K562 (cell line): ENCODE measurements around the gene SRP72. TPM values are rescaled to one million over a fixed set of nuclear protein-coding genes. Genes with fewer than 3 reads are reported as not detected.

Experiments
- COPS2 ChIP-seq: fragments of 450-650 bp; conservative IDR thresholded peaks from 2 replicates; pipeline ENCODE4 v1.6.1; 2016; ENCODE audit warnings: mild to moderate bottlenecking, moderate library complexity
- ELF1 ChIP-seq: fragments of 200-800 bp; sonication (Bioruptor generic); IDR thresholded peaks from 2 replicates; pipeline ENCODE4 v1.6.1; 2016; ENCODE audit warnings: missing genetic modification characterization, missing compliant biosample characterization
- GABPA ChIP-seq: fragments of 200-800 bp; sonication (Bioruptor generic); conservative IDR thresholded peaks from 2 replicates; pipeline ENCODE4 v1.6.1; 2016; ENCODE audit warnings: low read depth, missing genetic modification characterization, missing compliant biosample characterization
- MCM3 ChIP-seq: fragments of 450-650 bp; IDR thresholded peaks from 2 replicates; pipeline ENCODE4 v1.6.1; 2016
- NKRF ChIP-seq: fragments of 450-650 bp; IDR thresholded peaks from 2 replicates; pipeline ENCODE4 v1.6.1; 2016; ENCODE audit warnings: borderline replicate concordance
- polyA plus RNA-seq, 8 experiments: library from polyadenylated mRNA; depleted of rRNA in 4 of 8; stranded (reverse) in 5 of 8; unstranded in 3 of 8; fragments of >200 nt; fragmentation: Nextera tagmentation in 2 of 8; fragmentation: Illumina TruSeq in 1 of 8; extraction: Ambion mirVana in 2 of 8; extraction: Trizol in 1 of 8; gene quantifications; 2 replicates each; pipeline versions ENCODE4 v1.2.1 to v1.2.3, GENCODE V29; 2011 to 2014; ENCODE audit warnings: inconsistent platforms in 1 of 8, missing spikeins in 1 of 8
- total RNA-seq, 7 experiments: library from RNA; depleted of rRNA in 6 of 7; stranded (reverse); fragments of >200 nt in 6 of 7; fragmentation: Illumina TruSeq in 2 of 7; extraction: Trizol in 2 of 7; gene quantifications; 2 replicates each; pipeline versions ENCODE4 v1.2.1 to v1.2.3, GENCODE V29; 2011 to 2021; ENCODE audit warnings: low replicate concordance in 1 of 7
- TF ChIP-seq, protein P1 (sequence below): fragments of 450-650 bp; IDR thresholded peaks from 2 replicates; pipeline ENCODE4 v1.6.1; 2016
- TF ChIP-seq, protein P2 (sequence below): fragments of 450-650 bp; formaldehyde crosslinking; IDR thresholded peaks from 2 replicates; pipeline ENCODE4 v1.4.0; 2020; ENCODE audit warnings: mild to moderate bottlenecking, moderate library complexity

Gene SRP72
- total and polyA plus RNA-seq, 9 of the 15 experiments (the other 6 are each of a cell fraction or from before 2014, with no cell fraction given), result 124 to 341 (median 202) TPM

- 0 out of 2 replicates have a peak, but pooled peaks have one; percentile 29 for TF ChIP-seq NKRF
- TF ChIP-seq MCM3, result no peak
- TF ChIP-seq, protein P1, sequence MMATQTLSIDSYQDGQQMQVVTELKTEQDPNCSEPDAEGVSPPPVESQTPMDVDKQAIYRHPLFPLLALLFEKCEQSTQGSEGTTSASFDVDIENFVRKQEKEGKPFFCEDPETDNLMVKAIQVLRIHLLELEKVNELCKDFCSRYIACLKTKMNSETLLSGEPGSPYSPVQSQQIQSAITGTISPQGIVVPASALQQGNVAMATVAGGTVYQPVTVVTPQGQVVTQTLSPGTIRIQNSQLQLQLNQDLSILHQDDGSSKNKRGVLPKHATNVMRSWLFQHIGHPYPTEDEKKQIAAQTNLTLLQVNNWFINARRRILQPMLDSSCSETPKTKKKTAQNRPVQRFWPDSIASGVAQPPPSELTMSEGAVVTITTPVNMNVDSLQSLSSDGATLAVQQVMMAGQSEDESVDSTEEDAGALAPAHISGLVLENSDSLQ, result no peak
- TF ChIP-seq GABPA (tag), result no peak
- no peak for TF ChIP-seq ELF1
- TF ChIP-seq COPS2, result no peak
- TF ChIP-seq, protein P2, sequence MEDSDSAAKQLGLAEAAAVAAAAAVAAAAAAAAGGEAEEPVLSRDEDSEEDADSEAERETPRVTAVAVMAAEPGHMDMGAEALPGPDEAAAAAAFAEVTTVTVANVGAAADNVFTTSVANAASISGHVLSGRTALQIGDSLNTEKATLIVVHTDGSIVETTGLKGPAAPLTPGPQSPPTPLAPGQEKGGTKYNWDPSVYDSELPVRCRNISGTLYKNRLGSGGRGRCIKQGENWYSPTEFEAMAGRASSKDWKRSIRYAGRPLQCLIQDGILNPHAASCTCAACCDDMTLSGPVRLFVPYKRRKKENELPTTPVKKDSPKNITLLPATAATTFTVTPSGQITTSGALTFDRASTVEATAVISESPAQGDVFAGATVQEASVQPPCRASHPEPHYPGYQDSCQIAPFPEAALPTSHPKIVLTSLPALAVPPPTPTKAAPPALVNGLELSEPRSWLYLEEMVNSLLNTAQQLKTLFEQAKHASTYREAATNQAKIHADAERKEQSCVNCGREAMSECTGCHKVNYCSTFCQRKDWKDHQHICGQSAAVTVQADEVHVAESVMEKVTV, result no peak
Observed at GRCh38 chr4:56465599-56466295, 1.7 kb upstream of the SRP72 start (continued).
